C4-2B (cell line): ENCODE measurements around the gene AFAP1.

Experiments used
- H3K27ac ChIP-seq: fragments of 450-650 bp; 2 replicates; pipeline ENCODE4 v1.5.1; 2017
- CTCF ChIP-seq: fragments of 450-650 bp; conservative IDR thresholded peaks from 2 replicates; pipeline ENCODE4 v1.5.1; 2017; ENCODE audit warnings: mild to moderate bottlenecking
- ZFX ChIP-seq: fragments of 450-650 bp; IDR thresholded peaks from 2 replicates; pipeline ENCODE4 v1.6.1; 2017

AFAP1 gene

GRCh38 chr4:7817877-7818398 is 121.7 kb downstream of the AFAP1 start:
- no peak overlapping the region for H3K27ac ChIP-seq
- no peak for TF ChIP-seq ZFX
- TF ChIP-seq CTCF: no peak

- TF ChIP-seq ZFX: no peak
- no peak for TF ChIP-seq CTCF
- H3K27ac ChIP-seq: no peak overlapping the region
These were observed 122.9 kb downstream of the AFAP1 start for GRCh38 chr4:7816771-7817170.

- TF ChIP-seq ZFX: no peak
- TF ChIP-seq CTCF: no peak
- no peak overlapping the region for H3K27ac ChIP-seq
These were observed 123.7 kb downstream of the AFAP1 start for GRCh38 chr4:7815981-7816380.

- TF ChIP-seq CTCF (no peak), ZFX (no peak)
- H3K27ac ChIP-seq: no peak overlapping the region
These were observed 124.1 kb downstream of the AFAP1 start for GRCh38 chr4:7815562-7815961.

GRCh38 chr4:7814451-7814850 is 125.2 kb downstream of the AFAP1 start:
- TF ChIP-seq CTCF: no peak
- no peak for TF ChIP-seq ZFX
- H3K27ac ChIP-seq: no peak overlapping the region

GRCh38 chr4:7813674-7814073 is 126.0 kb downstream of the AFAP1 start:
- no peak overlapping the region for H3K27ac ChIP-seq
- TF ChIP-seq ZFX: no peak
- TF ChIP-seq CTCF: no peak

- TF ChIP-seq CTCF (no peak), ZFX (no peak)
- no peak overlapping the region for H3K27ac ChIP-seq
These were observed 126.7 kb downstream of the AFAP1 start for GRCh38 chr4:7812921-7813320.
